MM.1S (cell line): ENCODE measurements around the gene ZNF766.

Experiments
- DNase-seq: peaks from one replicate; pipeline ENCODE4 v3.0.0-alpha.2; 2015
- H2AFZ ChIP-seq: fragments of 300-600 bp; sonication (generic); 2 replicates; pipeline ENCODE4 v1.6.0; 2016; ENCODE audit warnings: antibody characterized with exemption, low read length
- H3F3A ChIP-seq: fragments of 300-600 bp; sonication (generic); 2 replicates; pipeline ENCODE4 v1.6.1; 2016; ENCODE audit warnings: mild to moderate bottlenecking, antibody characterized with exemption, low read length, moderate library complexity, mixed read lengths; ENCODE audit not compliant: insufficient read depth
- H3K27ac ChIP-seq: fragments of 300-600 bp; sonication (generic); 2 replicates; pipeline ENCODE4 v1.5.1; 2016; ENCODE audit warnings: mild to moderate bottlenecking, low read length
- H3K27me3 ChIP-seq: fragments of 300-600 bp; sonication (generic); replicated peaks from 2 replicates; pipeline ENCODE4 v1.6.0; 2016; ENCODE audit warnings: low read length; ENCODE audit not compliant: insufficient read depth
- H3K36me3 ChIP-seq: fragments of 300-600 bp; sonication (generic); replicated peaks from 2 replicates; pipeline ENCODE4 v1.6.1; 2016; ENCODE audit warnings: mild to moderate bottlenecking, low read length, mixed read lengths; ENCODE audit not compliant: insufficient read depth
- H3K4me1 ChIP-seq: fragments of 300-600 bp; sonication (generic); 2 replicates; pipeline ENCODE4 v1.6.1; 2016; ENCODE audit warnings: low read length, mixed read lengths
- H3K4me2 ChIP-seq: fragments of 300-600 bp; sonication (generic); 2 replicates; pipeline ENCODE4 v1.6.0; 2016; ENCODE audit warnings: low read depth, low read length
- H3K4me3 ChIP-seq: fragments of 300-600 bp; sonication (generic); 2 replicates; pipeline ENCODE4 v1.5.1; 2016; ENCODE audit warnings: low read length, mixed read lengths
- H3K79me2 ChIP-seq: fragments of 300-600 bp; sonication (generic); 2 replicates; pipeline ENCODE4 v1.6.1; 2016; ENCODE audit warnings: mixed run types, low read length, mixed read lengths
- H3K9ac ChIP-seq: fragments of 300-600 bp; sonication (generic); 2 replicates; pipeline ENCODE4 v1.6.1; 2016; ENCODE audit warnings: low read length, mixed read lengths
- H3K9me2 ChIP-seq: fragments of 300-600 bp; sonication (generic); replicated peaks from 2 replicates; pipeline ENCODE4 v1.6.1; 2016; ENCODE audit warnings: mild to moderate bottlenecking, low read length, mixed read lengths; ENCODE audit not compliant: insufficient read depth
- H3K9me3 ChIP-seq: fragments of 300-600 bp; sonication (generic); replicated peaks from 2 replicates; pipeline ENCODE4 v1.6.1; 2016; ENCODE audit warnings: mild to moderate bottlenecking, low read length, mixed read lengths; ENCODE audit not compliant: insufficient read depth
- H4K20me1 ChIP-seq: fragments of 300-600 bp; sonication (generic); 2 replicates; pipeline ENCODE4 v1.6.1; 2016; ENCODE audit warnings: mild to moderate bottlenecking, low read length, moderate library complexity, mixed read lengths; ENCODE audit not compliant: insufficient read depth
- CTCF ChIP-seq: fragments of 300-600 bp; sonication (generic); IDR thresholded peaks from 2 replicates; pipeline ENCODE4 v1.5.1; 2016; ENCODE audit warnings: antibody characterized with exemption, low read length, mixed read lengths
- EZH2 ChIP-seq: fragments of 300-600 bp; sonication (generic); optimal IDR thresholded peaks from 2 replicates; pipeline ENCODE3; 2017; ENCODE audit warnings: low read depth, mild to moderate bottlenecking, antibody characterized with exemption, low read length, mixed read lengths
- EZH2phosphoT487 ChIP-seq: fragments of 300-600 bp; sonication (generic); IDR thresholded peaks from 2 replicates; pipeline ENCODE4 v1.6.1; 2018; ENCODE audit warnings: antibody characterized with exemption, low read length

ZNF766 gene

GRCh38 chr19:52227196-52227940 lies 42.0 kb upstream of the ZNF766 start:
- no peaks in the 10 kb centered on the region for H3K9me3 ChIP-seq
- peaks cover 27% of the 10 kb centered on the region for H3K36me3 ChIP-seq
- H3K4me1 ChIP-seq: no peaks in the 10 kb centered on the region
- DNase-seq: no peak
- H3K9me2 ChIP-seq: no peaks in the 10 kb centered on the region
- no peak overlapping the region for H3K27ac ChIP-seq
- H4K20me1 ChIP-seq: no peaks in the 10 kb centered on the region
- no peak overlapping the region for H3K4me3 ChIP-seq
- no peak overlapping the region for H3K4me2 ChIP-seq
- TF ChIP-seq EZH2 (no peak), CTCF (no peak)
- H3K27me3 ChIP-seq: no peaks in the 10 kb centered on the region
- H2AFZ ChIP-seq: no peak overlapping the region
- no peak overlapping the region for H3K9ac ChIP-seq
- no peaks in the 10 kb centered on the region for H3K79me2 ChIP-seq
- H3F3A ChIP-seq: no peaks in the 10 kb centered on the region

DNA sequence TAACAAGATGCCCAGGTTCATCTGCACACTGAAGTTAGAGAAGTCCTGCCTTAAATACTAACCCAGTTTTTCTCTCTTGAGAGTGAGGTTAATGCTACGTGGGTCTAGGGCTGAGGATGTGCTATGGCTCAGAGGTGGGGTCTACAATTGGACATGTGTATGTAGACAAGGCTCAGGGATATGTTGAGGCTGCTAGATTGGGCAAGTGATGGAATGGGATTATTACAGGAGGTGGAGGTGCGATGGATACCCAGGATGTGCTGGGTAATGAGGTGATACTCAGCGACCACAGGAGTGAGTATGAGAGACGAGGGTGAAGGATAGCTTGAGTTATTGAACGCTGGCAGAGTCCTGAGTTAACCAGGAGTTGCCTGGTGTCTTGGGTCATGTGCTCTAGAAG lies 41.4 kb upstream of the ZNF766 start:
- Histone ChIP-seq H3K9me3 (no peaks in the 10 kb centered on the region), H3K27ac (no peak overlapping the region), H3K4me1 (no peaks in the 10 kb centered on the region), H3K9me2 (no peaks in the 10 kb centered on the region), H3K36me3 (peaks cover 27% of the 10 kb centered on the region), H3F3A (no peaks in the 10 kb centered on the region), H3K79me2 (no peaks in the 10 kb centered on the region), H3K27me3 (no peaks in the 10 kb centered on the region), H3K9ac (no peak overlapping the region), H3K4me2 (no peak overlapping the region), H4K20me1 (no peaks in the 10 kb centered on the region), H3K4me3 (no peak overlapping the region), H2AFZ (no peak overlapping the region)
- TF ChIP-seq EZH2: no peak
- no peak for TF ChIP-seq EZH2phosphoT487
- TF ChIP-seq CTCF: no peak
- no peak for DNase-seq

DNA sequence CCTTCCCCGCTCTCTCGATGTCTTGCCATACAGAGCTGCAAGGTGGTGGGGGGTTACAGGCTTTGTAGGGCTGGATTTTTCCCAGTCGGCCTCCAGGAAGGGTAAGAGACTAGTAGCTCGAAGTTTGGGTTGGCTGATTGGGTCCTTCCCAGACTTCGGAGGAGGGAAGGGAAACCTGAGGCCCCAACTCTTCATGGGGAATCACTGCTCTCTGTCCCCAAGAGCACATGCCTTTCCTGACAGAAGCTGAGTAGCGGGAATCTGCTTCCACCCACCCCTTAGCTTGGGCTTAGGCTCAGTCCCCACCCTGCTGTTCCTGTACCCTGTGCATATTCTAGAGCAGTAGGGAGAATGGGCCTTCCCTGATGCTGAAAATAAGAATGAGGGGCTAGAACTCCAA lies 39.9 kb upstream of the ZNF766 start:
- Histone ChIP-seq H3F3A (no peaks in the 10 kb centered on the region), H3K9ac (no peak overlapping the region), H2AFZ (no peak overlapping the region), H3K9me2 (no peaks in the 10 kb centered on the region), H3K4me2 (no peak overlapping the region), H3K36me3 (peaks cover 20% of the 10 kb centered on the region), H4K20me1 (no peaks in the 10 kb centered on the region), H3K27me3 (no peaks in the 10 kb centered on the region), H3K27ac (no peak overlapping the region), H3K79me2 (no peaks in the 10 kb centered on the region), H3K4me3 (no peak overlapping the region), H3K9me3 (no peaks in the 10 kb centered on the region), H3K4me1 (no peaks in the 10 kb centered on the region)
- no peak for DNase-seq
- no peak for TF ChIP-seq EZH2phosphoT487
- no peak for TF ChIP-seq EZH2
- TF ChIP-seq CTCF: no peak
